H9 (cell line): ENCODE data around the gene OPN4. TPM values are rescaled to one million over a fixed set of nuclear protein-coding genes. Genes with fewer than 3 reads are reported as not detected.

ENCODE experiments used
- DNase-seq: peaks from one replicate; pipeline ENCODE4 v3.0.0-alpha.2; 2017
- H2AFZ ChIP-seq: one replicate; pipeline ENCODE4 v1.6.1; 2013; ENCODE audit warnings: mild to moderate bottlenecking, low read length, control low read depth, moderate library complexity
- H2AK5ac ChIP-seq: 2 replicates; pipeline ENCODE4 v1.6.1; 2013; ENCODE audit warnings: low read length, control low read depth, mixed read lengths; ENCODE audit not compliant: insufficient read length
- H2BK120ac ChIP-seq: one replicate; pipeline ENCODE4 v1.6.1; 2013; ENCODE audit warnings: low read depth, mild to moderate bottlenecking, low read length, control low read depth, inconsistent platforms; ENCODE audit not compliant: poor library complexity, severe bottlenecking
- H2BK12ac ChIP-seq: 2 replicates; pipeline ENCODE4 v1.6.1; 2013; ENCODE audit warnings: low read length, control low read depth, mixed read lengths, low read depth; ENCODE audit not compliant: insufficient read length
- H2BK15ac ChIP-seq: 2 replicates; pipeline ENCODE4 v1.6.1; 2013; ENCODE audit warnings: low read depth, low read length, control low read depth
- H2BK20ac ChIP-seq: one replicate; pipeline ENCODE4 v1.6.1; 2013; ENCODE audit warnings: low read depth, mild to moderate bottlenecking, low read length, control low read depth, inconsistent platforms; ENCODE audit not compliant: poor library complexity, severe bottlenecking
- H2BK5ac ChIP-seq: 2 replicates; pipeline ENCODE4 v1.6.1; 2013; ENCODE audit warnings: low read length, control low read depth, mixed read lengths; ENCODE audit not compliant: insufficient read length
- H3K14ac ChIP-seq: 2 replicates; pipeline ENCODE4 v1.6.1; 2013; ENCODE audit warnings: low read length, control low read depth; ENCODE audit not compliant: insufficient read depth
- H3K18ac ChIP-seq: 2 replicates; pipeline ENCODE4 v1.6.1; 2013; ENCODE audit warnings: low read depth, mild to moderate bottlenecking, mixed read lengths, low read length, control low read depth; ENCODE audit not compliant: insufficient read length
- H3K23ac ChIP-seq: 2 replicates; pipeline ENCODE4 v1.6.1; 2013; ENCODE audit warnings: low read length, control low read depth, mixed read lengths, low read depth; ENCODE audit not compliant: insufficient read length
- H3K23me2 ChIP-seq: 2 replicates; pipeline ENCODE4 v1.6.1; 2013; ENCODE audit warnings: low read depth, mild to moderate bottlenecking, mixed read lengths, low read length, control low read depth; ENCODE audit not compliant: insufficient read length, poor library complexity, severe bottlenecking
- H3K27ac ChIP-seq: 2 replicates; pipeline ENCODE4 v1.5.1; 2013; ENCODE audit warnings: low read length, control low read depth, mixed read lengths, low read depth; ENCODE audit not compliant: insufficient read length
- H3K27me3 ChIP-seq: 2 replicates; pipeline ENCODE4 v1.6.1; 2013; ENCODE audit warnings: low read length, control low read depth, inconsistent platforms; ENCODE audit not compliant: insufficient read depth
- H3K4ac ChIP-seq: 2 replicates; pipeline ENCODE4 v1.6.1; 2013; ENCODE audit warnings: low read depth, mild to moderate bottlenecking, control low read depth, inconsistent platforms, low read length, moderate library complexity
- H3K4me1 ChIP-seq: 2 replicates; pipeline ENCODE4 v1.6.1; 2013; ENCODE audit warnings: low read length, control low read depth, inconsistent platforms; ENCODE audit not compliant: insufficient read depth
- H3K4me2 ChIP-seq: 2 replicates; pipeline ENCODE4 v1.6.1; 2013; ENCODE audit warnings: low read length, control low read depth, mixed read lengths; ENCODE audit not compliant: insufficient read length, insufficient read depth
- H3K56ac ChIP-seq: 2 replicates; pipeline ENCODE4 v1.6.1; 2013; ENCODE audit warnings: low read depth, mild to moderate bottlenecking, mixed read lengths, low read length, control low read depth; ENCODE audit not compliant: insufficient read length
- H3K79me1 ChIP-seq: 2 replicates; pipeline ENCODE4 v1.6.1; 2013; ENCODE audit warnings: low read depth, mild to moderate bottlenecking, moderate library complexity, low read length, control low read depth, inconsistent platforms; ENCODE audit not compliant: insufficient read depth, poor library complexity, severe bottlenecking
- H3K79me2 ChIP-seq: 2 replicates; pipeline ENCODE4 v1.6.1; 2013; ENCODE audit warnings: low read length, control low read depth, inconsistent platforms; ENCODE audit not compliant: insufficient read depth
- H3K9ac ChIP-seq: 2 replicates; pipeline ENCODE4 v1.6.1; 2013; ENCODE audit warnings: low read length, control low read depth, mixed read lengths; ENCODE audit not compliant: insufficient read length; ENCODE audit errors: extremely low read depth
- H3K9me3 ChIP-seq: one replicate; pipeline ENCODE4 v1.6.1; 2013; ENCODE audit warnings: low read depth, low read length, inconsistent platforms; ENCODE audit not compliant: control insufficient read depth
- H3T11ph ChIP-seq: one replicate; pipeline ENCODE4 v1.6.1; 2013; ENCODE audit warnings: mild to moderate bottlenecking, low read length, control low read depth, inconsistent platforms
- H4K20me1 ChIP-seq: one replicate; pipeline ENCODE4 v1.6.1; 2013; ENCODE audit not compliant: control insufficient read depth, insufficient read length, insufficient read depth
- H4K5ac ChIP-seq: 2 replicates; pipeline ENCODE4 v1.6.1; 2013; ENCODE audit warnings: low read depth, mild to moderate bottlenecking, mixed read lengths, low read length, control low read depth; ENCODE audit not compliant: insufficient read length
- H4K8ac ChIP-seq: replicated peaks from 2 replicates; pipeline ENCODE4 v1.6.1; 2013; ENCODE audit warnings: low read length, control low read depth, mixed read lengths, low read depth; ENCODE audit not compliant: insufficient read length
- H4K91ac ChIP-seq: 2 replicates; pipeline ENCODE4 v1.6.1; 2013; ENCODE audit warnings: low read depth, mild to moderate bottlenecking, moderate library complexity, mixed read lengths, low read length, control low read depth; ENCODE audit not compliant: insufficient read length
- H3K27ac Mint-ChIP-seq, 3 experiments: 2 replicates in 2 of 3; 3 replicates in 1 of 3; pipeline ENCODE4 v1.8.0; 2020 to 2021; ENCODE audit warnings: mixed read lengths in 3 of 3, mild to moderate bottlenecking in 1 of 3, moderate library complexity in 1 of 3
- H3K27me3 Mint-ChIP-seq: 2 replicates; pipeline ENCODE4 v1.8.0; 2021; ENCODE audit warnings: low read depth, mild to moderate bottlenecking, moderate library complexity, mixed read lengths
- H3K36me3 Mint-ChIP-seq, 3 experiments: 2 replicates in 2 of 3; 3 replicates in 1 of 3; pipeline ENCODE4 v1.8.0; 2020 to 2021; ENCODE audit warnings: low read depth in 3 of 3, mixed read lengths in 3 of 3; ENCODE audit not compliant: insufficient read depth in 1 of 3
- H3K4me1 Mint-ChIP-seq, 2 experiments: 2 replicates each; pipeline ENCODE4 v1.8.0; 2020; ENCODE audit warnings: mixed read lengths in 2 of 2
- H3K4me3 Mint-ChIP-seq, 2 experiments: 2 replicates in 1 of 2; 3 replicates in 1 of 2; pipeline ENCODE4 v1.8.0; 2020 to 2021; ENCODE audit warnings: mild to moderate bottlenecking in 2 of 2, mixed read lengths in 2 of 2, moderate library complexity in 1 of 2
- H3K9me3 Mint-ChIP-seq, 2 experiments: 2 replicates in 1 of 2; 3 replicates in 1 of 2; pipeline ENCODE4 v1.8.0; 2020; ENCODE audit warnings: mild to moderate bottlenecking in 2 of 2, mixed read lengths in 2 of 2, moderate library complexity in 1 of 2
- WGBS: extraction: QIAGEN DNeasy Blood & Tissue Kit; methylation state at CpG from one replicate; pipeline ENCODE4 v1.1.7; 2013; ENCODE audit warnings: missing lambda C conversion rate, low lambda C conversion rate, mixed read lengths; ENCODE audit not compliant: insufficient read length; ENCODE audit errors: extremely low coverage; 5-methylcytosine and 5-hydroxymethylcytosine counted together
- total RNA-seq: library from RNA; stranded (reverse); gene quantifications from 2 replicates; pipeline ENCODE4 v1.2.1, GENCODE V29; 2021
- TF ChIP-seq, protein P1 (sequence below): fragments of 200-600 bp; sonication (generic); conservative IDR thresholded peaks from 3 replicates; pipeline ENCODE4 v1.8.0; 2021; ENCODE audit warnings: antibody characterized with exemption, mild to moderate bottlenecking

Gene OPN4
- total RNA-seq, 1 experiment from 2014 or later = not detected

DNA sequence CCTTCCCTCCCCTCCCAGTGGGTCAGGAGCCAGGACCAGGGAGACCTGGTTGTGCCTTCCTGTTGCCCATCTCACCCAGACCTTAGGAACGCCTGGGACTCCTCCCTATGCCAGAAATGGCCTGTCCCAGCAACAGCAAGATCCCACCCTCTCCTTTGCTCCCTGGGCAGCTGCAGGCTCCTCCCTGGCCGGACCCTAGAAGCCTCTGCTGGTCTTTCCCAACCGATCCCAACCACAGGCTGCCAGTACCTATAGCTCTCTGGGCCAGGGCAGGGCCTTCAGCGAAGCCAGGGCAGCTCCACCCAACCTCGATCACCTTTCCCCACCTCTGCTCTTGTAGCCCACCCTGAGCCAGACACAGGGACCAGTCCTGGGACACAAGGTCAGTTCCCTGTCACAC lies 35.9 kb downstream of the OPN4 start:
- Histone ChIP-seq H3K9ac (no peak overlapping the region), H2BK5ac (no peak overlapping the region), H3K18ac (no peak overlapping the region), H3K4me1 (peaks cover 4% of the 10 kb centered on the region; the same call in 1 of the 2 replicates), H3K9me3 (no peaks in the 10 kb centered on the region), H3K23ac (no peak overlapping the region), H3K56ac (no peak overlapping the region), H4K20me1 (no peaks in the 10 kb centered on the region), H3K79me1 (no peaks in the 10 kb centered on the region), H3K27me3 (no peaks in the 10 kb centered on the region), H3K79me2 (no peaks in the 10 kb centered on the region), H2BK15ac (no peak overlapping the region), H2AK5ac (no peak overlapping the region), H4K91ac (no peak overlapping the region), H3K4ac (no peak overlapping the region), H2BK120ac (no peak overlapping the region), H2BK20ac (no peak overlapping the region), H3K14ac (no peak overlapping the region), H3K23me2 (no peaks in the 10 kb centered on the region), H3K27ac (no peak overlapping the region), H3K4me2 (no peak overlapping the region), H3T11ph (no peak overlapping the region), H4K8ac (no peak overlapping the region), H2AFZ (no peak overlapping the region), H2BK12ac (no peak overlapping the region), H4K5ac (no peak overlapping the region)
- DNase-seq = no peak
- no peaks in the 10 kb centered on the region for H3K36me3 Mint-ChIP-seq
- no peaks in the 10 kb centered on the region for H3K9me3 Mint-ChIP-seq
- H3K27me3 Mint-ChIP-seq = peaks cover 8% of the 10 kb centered on the region
- H3K4me3 Mint-ChIP-seq = no peak overlapping the region; a peak in 1 of 5 replicates
- TF ChIP-seq, protein P1, sequence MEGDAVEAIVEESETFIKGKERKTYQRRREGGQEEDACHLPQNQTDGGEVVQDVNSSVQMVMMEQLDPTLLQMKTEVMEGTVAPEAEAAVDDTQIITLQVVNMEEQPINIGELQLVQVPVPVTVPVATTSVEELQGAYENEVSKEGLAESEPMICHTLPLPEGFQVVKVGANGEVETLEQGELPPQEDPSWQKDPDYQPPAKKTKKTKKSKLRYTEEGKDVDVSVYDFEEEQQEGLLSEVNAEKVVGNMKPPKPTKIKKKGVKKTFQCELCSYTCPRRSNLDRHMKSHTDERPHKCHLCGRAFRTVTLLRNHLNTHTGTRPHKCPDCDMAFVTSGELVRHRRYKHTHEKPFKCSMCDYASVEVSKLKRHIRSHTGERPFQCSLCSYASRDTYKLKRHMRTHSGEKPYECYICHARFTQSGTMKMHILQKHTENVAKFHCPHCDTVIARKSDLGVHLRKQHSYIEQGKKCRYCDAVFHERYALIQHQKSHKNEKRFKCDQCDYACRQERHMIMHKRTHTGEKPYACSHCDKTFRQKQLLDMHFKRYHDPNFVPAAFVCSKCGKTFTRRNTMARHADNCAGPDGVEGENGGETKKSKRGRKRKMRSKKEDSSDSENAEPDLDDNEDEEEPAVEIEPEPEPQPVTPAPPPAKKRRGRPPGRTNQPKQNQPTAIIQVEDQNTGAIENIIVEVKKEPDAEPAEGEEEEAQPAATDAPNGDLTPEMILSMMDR = no peak
- H3K4me1 Mint-ChIP-seq = peaks cover 34 to 38% of the 10 kb centered on the region in 2 experiments
- no CpG with 5 or more reads among the region's 5 CpGs for WGBS
- no peak overlapping the region for H3K27ac Mint-ChIP-seq
